Esophagus muscularis mucosa (tissue), 3 donors: Measurements from ENCODE around the gene HSD17B11.

ENCODE experiments used
- CTCF ChIP-seq, 3 experiments: fragments of 200-600 bp in 2 of 3; fragments of 450-650 bp in 1 of 3; sonication (generic) in 2 of 3; IDR thresholded peaks; one replicate each; pipeline ENCODE4 v1.5.1; 2017 to 2019; ENCODE audit warnings: antibody characterized with exemption in 3 of 3, mild to moderate bottlenecking in 2 of 3, moderate library complexity in 1 of 3
- POLR2A ChIP-seq: fragments of 450-650 bp; IDR thresholded peaks from one replicate; pipeline ENCODE4 v1.6.1; 2017; ENCODE audit warnings: antibody characterized with exemption, moderate library complexity, mild to moderate bottlenecking, low read depth
- POLR2AphosphoS5 ChIP-seq, 2 donors: sonication (generic); formaldehyde crosslinking; IDR thresholded peaks; one replicate each; pipeline ENCODE4 v1.6.1; 2017; ENCODE audit warnings: antibody characterized with exemption in 2 of 2

- TF ChIP-seq CTCF (IDR thresholded peaks at IDR 0.05) (no peak), POLR2AphosphoS5 (IDR thresholded peaks at IDR 0.05) (no peak), POLR2A (no peak)
These were observed 8.1 kb downstream of the HSD17B11 start for GRCh38 chr4:87382931-87383330.
